ENCODE data around the gene TMEM116. TPM values are rescaled to one million over a fixed set of nuclear protein-coding genes. Genes with fewer than 3 reads are reported as not detected.

TMEM116 gene
- total RNA-seq, 4 donors from 2014 or later = 8.1 to 19.9 (median 13.7) TPM

DNA sequence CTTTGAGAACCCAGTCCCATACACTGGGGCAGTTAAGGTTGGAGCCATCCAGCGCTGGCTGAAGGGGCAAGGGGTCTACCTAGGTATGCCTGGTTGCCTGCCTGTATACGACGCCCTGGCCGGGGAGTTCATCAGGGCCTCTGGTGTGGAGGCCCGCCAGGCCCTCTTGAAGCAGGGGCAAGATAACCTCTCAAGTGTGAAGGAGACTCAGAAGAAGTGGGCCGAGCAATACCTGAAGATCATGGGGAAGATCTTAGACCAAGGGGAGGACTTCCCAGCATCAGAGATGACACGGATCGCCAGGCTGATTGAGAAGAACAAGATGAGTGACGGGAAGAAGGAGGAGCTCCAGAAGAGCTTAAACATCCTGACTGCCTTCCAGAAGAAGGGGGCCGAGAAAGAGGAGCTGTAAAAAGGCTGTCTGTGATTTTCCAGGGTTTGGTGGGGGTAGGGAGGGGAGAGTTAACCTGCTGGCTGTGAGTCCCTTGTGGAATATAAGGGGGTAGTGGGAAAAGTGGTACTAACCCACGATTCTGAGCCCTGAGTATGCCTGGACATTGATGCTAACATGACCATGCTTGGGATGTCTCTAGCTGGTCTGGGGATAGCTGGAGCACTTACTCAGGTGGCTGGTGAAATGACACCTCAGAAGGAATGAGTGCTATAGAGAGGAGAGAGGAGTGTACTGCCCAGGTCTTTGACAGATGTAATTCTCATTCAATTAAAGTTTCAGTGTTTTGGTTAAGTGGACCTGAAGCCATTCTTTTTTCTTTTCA, 9.5 kb upstream of the TMEM116 start:
- TF ChIP-seq, protein P1, sequence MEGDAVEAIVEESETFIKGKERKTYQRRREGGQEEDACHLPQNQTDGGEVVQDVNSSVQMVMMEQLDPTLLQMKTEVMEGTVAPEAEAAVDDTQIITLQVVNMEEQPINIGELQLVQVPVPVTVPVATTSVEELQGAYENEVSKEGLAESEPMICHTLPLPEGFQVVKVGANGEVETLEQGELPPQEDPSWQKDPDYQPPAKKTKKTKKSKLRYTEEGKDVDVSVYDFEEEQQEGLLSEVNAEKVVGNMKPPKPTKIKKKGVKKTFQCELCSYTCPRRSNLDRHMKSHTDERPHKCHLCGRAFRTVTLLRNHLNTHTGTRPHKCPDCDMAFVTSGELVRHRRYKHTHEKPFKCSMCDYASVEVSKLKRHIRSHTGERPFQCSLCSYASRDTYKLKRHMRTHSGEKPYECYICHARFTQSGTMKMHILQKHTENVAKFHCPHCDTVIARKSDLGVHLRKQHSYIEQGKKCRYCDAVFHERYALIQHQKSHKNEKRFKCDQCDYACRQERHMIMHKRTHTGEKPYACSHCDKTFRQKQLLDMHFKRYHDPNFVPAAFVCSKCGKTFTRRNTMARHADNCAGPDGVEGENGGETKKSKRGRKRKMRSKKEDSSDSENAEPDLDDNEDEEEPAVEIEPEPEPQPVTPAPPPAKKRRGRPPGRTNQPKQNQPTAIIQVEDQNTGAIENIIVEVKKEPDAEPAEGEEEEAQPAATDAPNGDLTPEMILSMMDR (IDR thresholded peaks at IDR 0.05) = no peak
- TF ChIP-seq POLR2A (IDR thresholded peaks at IDR 0.05) = no peak
- no peak for DNase-seq (ENCODE audit: low spot score in 2 of 2)
- intact Hi-C loops (cut with DNase I; ENCODE audit: low total_unique reads) = no loop called here
- H3K4me3 ChIP-seq (ENCODE audit: low read depth, poor library complexity, severe bottlenecking) = no peak overlapping the region
- 89 to 90% methylated on average over 11 of the region's 11 CpGs for WGBS, 2 donors

DNA sequence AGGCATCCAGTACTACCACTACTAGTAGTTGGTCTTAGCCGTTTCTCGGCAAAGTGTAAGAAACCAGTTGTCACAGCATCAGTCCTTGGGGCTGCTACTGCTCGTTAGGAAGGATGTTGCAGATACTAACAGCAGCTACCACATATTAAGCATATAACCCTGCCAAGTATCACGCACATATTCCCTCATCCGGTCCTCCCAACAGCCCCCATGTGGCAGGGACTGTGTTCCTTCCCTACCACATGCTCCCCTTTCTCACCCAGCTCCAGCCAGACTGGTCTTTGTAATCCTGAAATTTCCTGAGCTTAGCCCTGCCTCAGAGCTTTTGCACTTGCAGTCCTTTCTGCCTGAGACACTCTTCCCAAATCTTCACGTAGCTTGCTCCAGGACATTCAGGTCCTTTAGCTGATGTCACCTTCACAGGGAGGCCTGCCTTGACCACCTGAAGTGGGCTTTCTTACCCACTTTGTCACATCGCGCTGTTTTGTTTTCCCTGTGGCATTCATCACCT, 8.0 kb upstream of the TMEM116 start:
- H3K4me3 ChIP-seq (ENCODE audit: low read depth, poor library complexity, severe bottlenecking) = no peak overlapping the region
- 88% methylated on average over 8 of the region's 8 CpGs for WGBS, 2 donors
- TF ChIP-seq, protein P1 (IDR thresholded peaks at IDR 0.05) = no peak
- TF ChIP-seq POLR2A (IDR thresholded peaks at IDR 0.05) = no peak
- intact Hi-C loops (cut with DNase I; ENCODE audit: low total_unique reads) = no loop called here
- DNase-seq (ENCODE audit: low spot score in 2 of 2) = no peak

- TF ChIP-seq, protein P1 (IDR thresholded peaks at IDR 0.05) = no peak
- no peak for TF ChIP-seq POLR2A (IDR thresholded peaks at IDR 0.05)
- intact Hi-C loops (cut with DNase I; ENCODE audit: low total_unique reads) = no loop called here
- 64 to 66% methylated on average over 2 of the region's 2 CpGs for WGBS, 2 donors
- no peak for DNase-seq (ENCODE audit: low spot score in 2 of 2)
- H3K4me3 ChIP-seq (ENCODE audit: low read depth, poor library complexity, severe bottlenecking) = no peak overlapping the region
Measured at GRCh38 chr12:112018571-112019237, 5.7 kb upstream of the TMEM116 start.

- 66 to 84% methylated on average over 1 of the region's 1 CpG for WGBS, 2 donors
- TF ChIP-seq, protein P1 (IDR thresholded peaks at IDR 0.05) = no peak
- no peak for TF ChIP-seq POLR2A (IDR thresholded peaks at IDR 0.05)
Measured at GRCh38 chr12:112017041-112017440, 4.1 kb upstream of the TMEM116 start.

DNA sequence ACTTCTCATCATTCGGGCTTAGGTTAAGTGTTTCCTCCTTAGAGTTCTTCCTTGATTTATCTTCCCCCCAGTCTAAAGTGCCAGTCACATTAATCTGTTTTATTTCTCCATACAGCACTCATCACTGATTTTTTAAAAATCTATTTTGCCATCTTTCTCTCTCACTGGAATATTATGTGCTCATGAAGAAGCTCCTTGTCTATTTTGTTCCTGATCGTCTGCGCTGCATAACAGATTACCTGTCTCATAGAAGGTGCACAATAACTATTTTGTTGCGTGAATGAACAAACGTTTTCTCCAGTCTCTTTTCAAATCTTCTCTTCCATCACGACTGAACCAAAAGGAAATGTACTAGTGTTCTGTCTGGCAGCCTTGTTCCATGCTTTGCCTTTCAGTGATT, 3.0 kb upstream of the TMEM116 start:
- intact Hi-C loops (cut with DNase I; ENCODE audit: low total_unique reads) = no loop called here
- H3K4me3 ChIP-seq (ENCODE audit: low read depth, poor library complexity, severe bottlenecking) = no peak overlapping the region
- no peak for DNase-seq (ENCODE audit: low spot score in 2 of 2)
- WGBS, 2 donors = 95 to 96% methylated on average over 6 of the region's 6 CpGs
- TF ChIP-seq, protein P1 (IDR thresholded peaks at IDR 0.05) = no peak
- TF ChIP-seq POLR2A (IDR thresholded peaks at IDR 0.05) = no peak

More at GRCh38 chr12:112017041-112017440, 4.1 kb upstream of the TMEM116 start:
- no peak overlapping the region for H3K4me3 ChIP-seq (ENCODE audit: low read depth, poor library complexity, severe bottlenecking)
- DNase-seq (ENCODE audit: low spot score in 2 of 2) = no peak
- intact Hi-C loops (cut with DNase I; ENCODE audit: low total_unique reads) = no loop called here

Measured in lower leg skin (tissue), 4 donors.